Upper lobe of left lung (tissue), 4 donors: ENCODE data around the gene FBXL15.

Experiments used
- EP300 ChIP-seq, 4 donors: sonication (generic); formaldehyde crosslinking; IDR thresholded peaks; one replicate each; pipeline ENCODE4 v1.5.1; 2017; ENCODE audit warnings: antibody characterized with exemption in 4 of 4, control low read depth in 2 of 4
- POLR2A ChIP-seq, 4 donors: fragments of 450-650 bp; IDR thresholded peaks; one replicate each; pipeline ENCODE4 v1.5.1; 2016 to 2017; ENCODE audit warnings: antibody characterized with exemption in 4 of 4, mild to moderate bottlenecking in 2 of 4
- POLR2AphosphoS5 ChIP-seq, 2 donors: sonication (generic); formaldehyde crosslinking; IDR thresholded peaks; one replicate each; pipeline ENCODE4 v1.5.1; 2017; ENCODE audit warnings: antibody characterized with exemption in 2 of 2
- TF ChIP-seq, protein P1 (sequence below), 6 experiments: fragments of 450-650 bp in 4 of 6; fragments of 200-600 bp in 2 of 6; sonication (generic) in 2 of 6; IDR thresholded peaks; one replicate each; pipeline ENCODE4 v1.5.1; 2016 to 2019; ENCODE audit warnings: antibody characterized with exemption in 6 of 6

DNA sequence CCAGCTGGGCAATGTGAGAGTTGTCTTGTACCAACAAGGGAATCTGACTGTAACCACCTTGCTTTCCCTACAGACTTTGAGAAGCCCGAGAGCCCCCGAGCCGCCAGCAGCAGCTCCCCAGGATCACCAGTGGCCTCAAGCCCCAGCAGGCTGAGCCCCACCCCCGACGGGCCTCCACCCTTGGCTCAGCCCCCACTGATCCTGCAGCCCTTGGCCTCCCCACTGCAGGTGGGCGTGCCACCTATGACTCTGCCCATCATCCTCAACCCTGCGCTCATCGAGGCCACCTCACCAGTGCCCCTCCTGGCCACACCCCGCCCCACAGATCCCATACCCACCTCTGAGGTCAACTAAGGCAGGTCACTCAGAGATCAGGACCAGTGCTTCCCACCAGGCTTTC, 38.7 kb upstream of the FBXL15 start:
- TF ChIP-seq, protein P1, sequence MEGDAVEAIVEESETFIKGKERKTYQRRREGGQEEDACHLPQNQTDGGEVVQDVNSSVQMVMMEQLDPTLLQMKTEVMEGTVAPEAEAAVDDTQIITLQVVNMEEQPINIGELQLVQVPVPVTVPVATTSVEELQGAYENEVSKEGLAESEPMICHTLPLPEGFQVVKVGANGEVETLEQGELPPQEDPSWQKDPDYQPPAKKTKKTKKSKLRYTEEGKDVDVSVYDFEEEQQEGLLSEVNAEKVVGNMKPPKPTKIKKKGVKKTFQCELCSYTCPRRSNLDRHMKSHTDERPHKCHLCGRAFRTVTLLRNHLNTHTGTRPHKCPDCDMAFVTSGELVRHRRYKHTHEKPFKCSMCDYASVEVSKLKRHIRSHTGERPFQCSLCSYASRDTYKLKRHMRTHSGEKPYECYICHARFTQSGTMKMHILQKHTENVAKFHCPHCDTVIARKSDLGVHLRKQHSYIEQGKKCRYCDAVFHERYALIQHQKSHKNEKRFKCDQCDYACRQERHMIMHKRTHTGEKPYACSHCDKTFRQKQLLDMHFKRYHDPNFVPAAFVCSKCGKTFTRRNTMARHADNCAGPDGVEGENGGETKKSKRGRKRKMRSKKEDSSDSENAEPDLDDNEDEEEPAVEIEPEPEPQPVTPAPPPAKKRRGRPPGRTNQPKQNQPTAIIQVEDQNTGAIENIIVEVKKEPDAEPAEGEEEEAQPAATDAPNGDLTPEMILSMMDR (IDR thresholded peaks at IDR 0.05) = no peak
- TF ChIP-seq POLR2A (IDR thresholded peaks at IDR 0.05) = no peak
- no peak for TF ChIP-seq EP300 (IDR thresholded peaks at IDR 0.05)
- TF ChIP-seq POLR2AphosphoS5 (IDR thresholded peaks at IDR 0.05) = no peak
